NCI-H2081 (cell line): ENCODE measurements around the gene CCNL2.

ENCODE experiments used
- DNase-seq, 2 experiments: peaks; one replicate each; lab custom pipeline; 2025; lab: John Stamatoyannopoulos, UW

CCNL2 gene

GRCh38 chr1:1342061-1342562 lies 57.0 kb downstream of the CCNL2 start:
- no peak for DNase-seq

- DNase-seq = no peak
Measured at GRCh38 chr1:1341549-1342021, 57.5 kb downstream of the CCNL2 start.

GRCh38 chr1:1340791-1341548 lies 58.2 kb downstream of the CCNL2 start:
- no peak for DNase-seq

GRCh38 chr1:1340185-1340584 lies 59.0 kb downstream of the CCNL2 start:
- no peak for DNase-seq

- DNase-seq = no peak
Measured at GRCh38 chr1:1338278-1338677, 60.9 kb downstream of the CCNL2 start.

- DNase-seq = no peak
Measured at GRCh38 chr1:1337793-1338147, 61.4 kb downstream of the CCNL2 start.

GRCh38 chr1:1336931-1337792 lies 62.0 kb downstream of the CCNL2 start:
- no peak for DNase-seq

GRCh38 chr1:1336446-1336845 lies 62.7 kb downstream of the CCNL2 start:
- DNase-seq = no peak

GRCh38 chr1:1335792-1336248 lies 63.3 kb downstream of the CCNL2 start:
- no peak for DNase-seq
